Fibroblast of villous mesenchyme (primary cell): ENCODE data around the gene SART3. TPM values are rescaled to one million over a fixed set of nuclear protein-coding genes. Genes with fewer than 3 reads are reported as not detected.

Experiments
- DNase-seq: peaks from one replicate; pipeline ENCODE4 v3.0.0-alpha.2; 2010; ENCODE audit warnings: low read depth
- H3K4me3 ChIP-seq: 2 replicates; pipeline ENCODE4 v1.5.1; 2011; ENCODE audit warnings: low read depth, mild to moderate bottlenecking, low read length
- total RNA-seq: library from RNA; depleted of rRNA; stranded (reverse); fragments of >200 nt; gene quantifications from 2 replicates; pipeline ENCODE4 v1.2.3, GENCODE V29; 2012
- TF ChIP-seq, protein P1 (sequence below): IDR thresholded peaks from 2 replicates; pipeline ENCODE4 v1.5.1; 2012; ENCODE audit warnings: low read depth, mild to moderate bottlenecking, low read length; ENCODE audit not compliant: insufficient read depth

Gene SART3
- total RNA-seq, 1 donor: 59.2 TPM

GRCh38 chr12:108584456-108585065 is 23.6 kb upstream of the SART3 start:
- TF ChIP-seq, protein P1, sequence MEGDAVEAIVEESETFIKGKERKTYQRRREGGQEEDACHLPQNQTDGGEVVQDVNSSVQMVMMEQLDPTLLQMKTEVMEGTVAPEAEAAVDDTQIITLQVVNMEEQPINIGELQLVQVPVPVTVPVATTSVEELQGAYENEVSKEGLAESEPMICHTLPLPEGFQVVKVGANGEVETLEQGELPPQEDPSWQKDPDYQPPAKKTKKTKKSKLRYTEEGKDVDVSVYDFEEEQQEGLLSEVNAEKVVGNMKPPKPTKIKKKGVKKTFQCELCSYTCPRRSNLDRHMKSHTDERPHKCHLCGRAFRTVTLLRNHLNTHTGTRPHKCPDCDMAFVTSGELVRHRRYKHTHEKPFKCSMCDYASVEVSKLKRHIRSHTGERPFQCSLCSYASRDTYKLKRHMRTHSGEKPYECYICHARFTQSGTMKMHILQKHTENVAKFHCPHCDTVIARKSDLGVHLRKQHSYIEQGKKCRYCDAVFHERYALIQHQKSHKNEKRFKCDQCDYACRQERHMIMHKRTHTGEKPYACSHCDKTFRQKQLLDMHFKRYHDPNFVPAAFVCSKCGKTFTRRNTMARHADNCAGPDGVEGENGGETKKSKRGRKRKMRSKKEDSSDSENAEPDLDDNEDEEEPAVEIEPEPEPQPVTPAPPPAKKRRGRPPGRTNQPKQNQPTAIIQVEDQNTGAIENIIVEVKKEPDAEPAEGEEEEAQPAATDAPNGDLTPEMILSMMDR: no peak
- H3K4me3 ChIP-seq: no peak overlapping the region
- no peak for DNase-seq

GRCh38 chr12:108583991-108584390 is 23.0 kb upstream of the SART3 start:
- H3K4me3 ChIP-seq: no peak overlapping the region
- TF ChIP-seq, protein P1: no peak
- DNase-seq: peak; percentile 21

GRCh38 chr12:108582978-108583770 is 22.2 kb upstream of the SART3 start:
- TF ChIP-seq, protein P1: no peak
- no peak overlapping the region for H3K4me3 ChIP-seq
- DNase-seq: peak; percentile 37

DNA sequence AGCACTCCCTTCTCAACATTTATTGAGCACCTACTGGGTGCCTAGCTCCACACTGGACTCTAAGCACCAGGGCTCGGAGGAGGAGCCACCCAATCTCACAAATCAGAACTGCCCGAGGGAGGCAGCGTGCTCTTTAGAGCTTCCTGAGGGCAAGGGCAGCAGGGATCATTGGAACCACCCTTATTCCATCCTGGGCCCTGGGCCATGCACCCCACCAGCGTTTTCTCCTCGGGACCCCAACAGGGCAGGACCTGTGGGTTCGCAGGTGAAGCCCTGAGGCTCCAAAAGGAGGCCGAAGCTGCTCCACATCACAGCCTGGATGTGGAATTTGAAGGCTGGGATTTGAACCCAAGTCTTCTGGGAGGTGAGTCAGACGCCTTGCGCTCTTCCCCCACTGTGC is 21.5 kb upstream of the SART3 start:
- no peak overlapping the region for H3K4me3 ChIP-seq
- DNase-seq: no peak
- TF ChIP-seq, protein P1: no peak

- no peak overlapping the region for H3K4me3 ChIP-seq
- TF ChIP-seq, protein P1: no peak
- no peak for DNase-seq
Observed at GRCh38 chr12:108581311-108582227, 20.6 kb upstream of the SART3 start.

GRCh38 chr12:108580531-108580930 is 19.6 kb upstream of the SART3 start:
- TF ChIP-seq, protein P1: no peak
- H3K4me3 ChIP-seq: no peak overlapping the region
- DNase-seq: peak; percentile 91
